Activated CD8-positive, alpha-beta memory T cell treated with anti-CD3 and anti-CD28 coated beads, Interleukin-2, amount 50 U/mL, for 24 hours (primary cell): ENCODE results near the gene ZNF609.
"Not testable (repeated sequence)": the region's sequence is repeated elsewhere in the genome, so short reads cannot be mapped to it uniquely, and the experiment has no call there.

Experiments used
- DNase-seq: peaks from one replicate; pipeline ENCODE4 v3.0.0-alpha.2; 2020; ENCODE audit errors: extremely low read depth

The ZNF609 gene

DNA sequence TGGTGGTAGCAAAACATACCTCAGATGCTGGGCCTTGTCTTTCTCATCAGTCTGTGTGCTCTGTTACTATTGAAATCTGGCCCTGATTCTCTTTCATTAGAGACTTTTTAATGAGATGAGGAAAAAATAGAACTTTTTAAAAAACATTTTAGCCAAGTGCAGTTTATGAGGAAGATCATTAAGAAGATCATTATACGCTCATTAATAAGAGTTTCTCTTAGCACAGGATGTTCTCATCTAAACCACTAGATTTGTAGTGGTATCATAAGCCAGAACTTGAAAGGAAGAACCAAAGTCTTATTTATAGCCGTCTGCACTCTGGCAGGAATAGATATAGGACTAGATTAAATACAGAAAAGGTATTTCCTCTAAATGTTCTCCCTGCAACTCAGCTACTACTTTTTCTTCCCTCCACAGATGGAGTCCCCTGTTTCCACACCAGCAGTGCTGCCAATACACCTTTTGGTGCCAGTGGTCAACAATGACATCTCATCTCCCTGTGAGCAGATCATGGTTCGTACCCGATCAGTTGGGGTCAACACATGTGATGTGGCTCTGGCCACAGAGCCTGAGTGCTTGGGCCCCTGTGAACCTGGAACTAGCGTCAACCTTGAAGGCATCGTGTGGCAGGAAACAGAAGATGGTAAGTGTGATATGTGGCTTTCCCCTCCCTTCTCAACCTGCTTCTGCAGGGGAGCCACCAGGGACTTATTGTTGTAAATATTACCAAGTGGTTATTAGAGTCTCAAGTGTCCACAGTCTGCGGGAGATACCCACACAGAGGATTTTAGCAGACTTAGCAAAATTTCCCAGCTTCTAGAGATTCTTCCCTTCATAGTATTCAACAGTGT is 162.3 kb downstream of the ZNF609 start:
- peak; percentile 13 for DNase-seq

- DNase-seq = no peak
Observed at GRCh38 chr15:64623347-64623996, 163.1 kb downstream of the ZNF609 start.

- DNase-seq = no peak
Observed at GRCh38 chr15:64624242-64624641, 163.9 kb downstream of the ZNF609 start.

GRCh38 chr15:64629063-64629462 is 168.7 kb downstream of the ZNF609 start:
- DNase-seq = no peak

- DNase-seq = no peak
Observed at GRCh38 chr15:64630396-64631107, 170.2 kb downstream of the ZNF609 start.

GRCh38 chr15:64632639-64633038 is 172.3 kb downstream of the ZNF609 start:
- not testable (repeated sequence) for DNase-seq

- DNase-seq = no peak
Observed at GRCh38 chr15:64633332-64633731, 173.0 kb downstream of the ZNF609 start.

DNA sequence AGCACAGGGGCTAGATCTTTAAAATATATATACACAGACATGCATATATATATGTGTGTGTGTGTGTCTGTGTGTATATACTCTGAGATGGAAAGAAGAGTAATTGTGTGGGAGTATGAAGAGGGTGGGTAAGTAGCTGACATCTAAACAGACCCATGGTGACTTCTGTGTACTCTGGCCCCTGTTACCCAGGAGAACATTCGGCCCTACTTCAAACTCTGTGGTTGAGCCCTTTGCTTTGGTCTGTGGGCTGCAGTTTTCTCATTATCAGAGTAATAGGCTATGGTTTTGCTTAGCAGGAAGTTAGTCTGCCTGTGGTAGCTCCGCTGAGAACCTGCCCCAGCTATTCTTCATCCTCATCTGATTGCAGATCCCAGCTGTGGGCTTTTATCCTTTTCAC is 173.6 kb downstream of the ZNF609 start:
- peak; percentile 8 for DNase-seq

GRCh38 chr15:64634576-64635498 is 174.5 kb downstream of the ZNF609 start:
- DNase-seq = no peak

DNA sequence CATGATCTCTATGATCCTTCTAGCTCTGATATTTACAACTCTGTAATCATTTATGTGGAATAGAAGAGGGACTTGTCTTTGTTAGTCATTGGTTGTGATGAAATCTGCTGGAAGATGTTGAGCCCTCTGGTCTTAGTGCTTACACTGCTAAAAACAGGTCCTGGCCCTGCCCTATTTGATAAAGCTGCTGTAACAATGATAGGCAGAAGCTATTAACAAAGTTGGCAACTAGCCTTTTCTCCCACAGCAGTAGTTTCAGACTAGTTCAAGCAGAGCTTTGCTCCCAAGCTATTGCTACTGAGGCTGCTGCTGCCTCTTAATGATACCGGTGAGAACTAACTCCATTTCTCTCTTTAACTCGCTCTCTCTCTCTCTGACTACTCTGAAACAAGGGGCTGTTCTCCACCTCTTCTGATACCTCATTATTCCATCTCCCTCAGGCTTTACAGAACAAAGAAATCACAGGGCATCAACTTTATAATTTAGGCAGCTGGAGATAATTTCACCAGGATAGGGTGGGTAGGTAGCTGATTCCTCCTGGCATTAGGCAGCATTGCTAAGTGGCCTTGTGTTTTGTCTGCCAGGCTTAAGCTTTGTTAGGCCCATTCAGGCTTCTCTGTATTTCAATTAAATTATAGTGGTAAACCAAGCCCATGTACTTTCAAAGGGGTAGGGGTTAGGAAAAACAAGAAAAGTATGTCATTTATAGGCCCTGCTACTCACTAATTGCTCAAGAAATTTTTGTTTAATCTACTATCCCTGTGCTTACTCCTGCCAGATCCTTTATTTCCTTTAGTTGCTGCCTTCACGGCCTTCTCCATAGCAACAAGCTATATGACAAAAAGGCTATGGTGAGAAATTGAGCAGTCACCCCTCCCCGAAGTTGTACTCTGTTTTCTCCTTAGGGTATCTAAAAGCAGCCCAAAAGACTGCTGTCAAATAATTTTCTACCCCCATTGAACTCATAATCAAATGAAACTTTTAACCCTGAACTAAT is 175.4 kb downstream of the ZNF609 start:
- no peak for DNase-seq

- DNase-seq = no peak
Observed at GRCh38 chr15:64636556-64636955, 176.2 kb downstream of the ZNF609 start.

GRCh38 chr15:64637412-64637811 is 177.0 kb downstream of the ZNF609 start:
- DNase-seq = no peak

- not testable (repeated sequence) for DNase-seq
Observed at GRCh38 chr15:64639744-64640143, 179.4 kb downstream of the ZNF609 start.

DNA sequence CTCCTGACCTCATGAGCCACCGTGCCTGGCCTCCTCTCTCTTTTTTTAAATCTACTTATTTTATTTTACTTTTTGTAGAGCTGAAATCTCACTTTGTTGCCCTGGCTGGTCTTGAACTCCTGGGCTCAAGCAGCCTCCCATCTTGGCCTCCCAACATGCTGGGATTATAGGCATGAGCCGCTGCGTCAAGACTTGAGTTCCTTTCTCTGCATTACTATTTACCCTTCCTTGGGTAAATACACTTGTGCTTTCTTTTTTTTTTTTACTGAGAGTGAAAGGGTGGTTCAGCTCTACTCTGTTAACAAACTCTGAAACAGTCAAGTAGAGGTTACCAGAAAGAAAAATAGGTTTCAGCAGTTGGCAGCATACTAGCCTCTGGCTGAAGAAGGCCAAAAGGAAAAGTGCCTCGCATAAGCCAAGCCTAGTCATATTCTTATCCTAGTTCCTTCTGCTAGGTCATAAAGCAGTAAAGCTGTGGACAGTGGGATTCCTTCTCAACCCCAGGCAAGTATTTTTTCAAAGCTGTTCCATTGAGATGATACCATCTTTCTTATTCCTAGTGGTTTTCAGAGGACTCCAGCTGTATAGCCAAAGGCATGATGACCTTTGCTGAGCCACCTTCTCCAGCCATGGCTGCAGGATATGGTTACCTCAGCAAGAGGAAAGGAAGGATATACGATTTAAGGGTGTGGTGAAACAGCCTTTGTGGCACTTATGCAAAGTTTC is 179.9 kb downstream of the ZNF609 start:
- no peak for DNase-seq

DNA sequence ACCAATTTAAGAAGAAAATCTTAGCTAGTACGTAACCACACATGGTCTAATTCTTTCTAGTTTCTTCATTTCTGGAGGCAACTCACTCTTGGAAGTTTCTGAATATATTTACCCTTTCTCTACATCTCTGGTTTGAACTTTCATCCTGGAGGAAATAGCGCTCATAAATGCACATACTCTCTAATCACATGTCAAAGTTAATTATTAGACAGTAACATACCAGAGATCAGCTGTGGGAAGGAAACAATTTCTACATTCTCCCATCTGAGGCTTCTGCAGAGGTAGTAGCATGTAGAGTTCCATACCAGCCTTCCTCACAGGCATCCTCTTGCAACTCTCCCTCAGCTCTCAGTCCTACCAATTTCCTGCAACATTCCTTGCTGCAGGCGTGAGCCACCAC is 182.5 kb downstream of the ZNF609 start:
- DNase-seq = no peak

DNA sequence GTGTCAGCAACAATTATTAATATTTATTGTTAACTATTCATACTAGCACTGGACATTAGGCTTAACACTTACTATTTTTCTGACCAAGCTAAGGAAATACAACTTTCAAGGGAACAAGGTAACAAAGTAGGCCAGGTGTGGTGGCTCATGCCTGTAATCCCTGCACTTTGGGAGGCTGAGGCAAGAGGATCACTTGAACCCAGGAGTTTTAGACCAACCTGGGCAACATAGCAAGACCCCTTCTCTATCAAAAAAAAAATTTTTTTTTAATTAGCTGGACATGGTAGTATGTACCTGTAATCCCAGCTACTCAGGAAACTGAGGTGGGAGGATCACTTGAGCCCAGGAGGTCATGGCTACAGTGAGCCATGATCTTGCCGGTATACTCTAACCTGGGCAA is 183.3 kb downstream of the ZNF609 start:
- DNase-seq = no peak

DNA sequence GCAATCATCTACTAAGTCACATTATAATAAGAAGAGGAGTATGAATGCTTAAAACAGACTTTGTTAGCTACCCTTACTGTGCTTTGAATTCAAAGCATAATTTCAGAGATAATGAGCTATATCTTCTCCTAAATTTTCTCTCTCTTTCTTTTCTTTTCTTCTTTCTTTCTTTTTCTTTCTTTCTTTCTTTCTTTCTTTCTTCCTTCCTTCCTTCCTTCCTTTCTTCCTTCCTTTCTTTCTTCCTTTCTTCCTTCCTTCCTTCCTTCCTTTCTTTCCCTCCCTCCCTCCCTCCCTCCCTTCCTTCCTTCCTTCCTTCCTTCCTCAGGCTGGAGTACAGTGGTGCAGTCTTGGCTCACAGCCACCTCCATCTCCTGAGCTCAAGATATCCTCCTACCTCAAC is 184.4 kb downstream of the ZNF609 start:
- not testable (repeated sequence) for DNase-seq

DNA sequence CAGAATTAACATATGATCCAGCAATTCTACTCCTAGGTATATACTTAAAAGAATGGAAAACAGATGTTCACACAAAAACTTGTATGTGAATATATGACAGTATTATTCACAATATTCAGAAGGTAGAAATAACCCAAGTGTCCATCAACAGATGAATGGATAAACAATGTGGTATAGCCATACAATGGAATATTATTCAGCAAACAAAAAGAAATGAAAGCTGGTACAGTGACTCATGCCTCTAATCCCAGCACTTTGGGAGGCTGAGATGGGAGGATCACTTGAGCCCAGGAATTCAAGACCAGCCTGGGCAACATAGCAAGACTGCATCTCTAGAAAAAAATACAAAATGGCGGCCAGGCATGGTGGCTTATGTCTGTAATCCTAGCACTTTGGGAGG is 185.6 kb downstream of the ZNF609 start:
- no peak for DNase-seq

GRCh38 chr15:64647367-64647766 is 187.0 kb downstream of the ZNF609 start:
- no peak for DNase-seq

GRCh38 chr15:64650552-64650951 is 190.2 kb downstream of the ZNF609 start:
- no peak for DNase-seq
